Tibial nerve (tissue), 4 donors: ENCODE results near the gene SPRR1A.

ENCODE experiments used
- EP300 ChIP-seq, 2 donors: sonication (generic); formaldehyde crosslinking; IDR thresholded peaks; one replicate each; pipeline ENCODE4 v1.6.1; 2017; ENCODE audit warnings: antibody characterized with exemption in 2 of 2, mild to moderate bottlenecking in 1 of 2
- POLR2A ChIP-seq, 2 donors: fragments of 450-650 bp; IDR thresholded peaks; one replicate each; pipeline ENCODE4 v1.6.1; 2017; ENCODE audit warnings: antibody characterized with exemption in 2 of 2, mild to moderate bottlenecking in 2 of 2, moderate library complexity in 2 of 2
- TF ChIP-seq, protein P1 (sequence below), 5 experiments: fragments of 200-600 bp in 3 of 5; fragments of 450-650 bp in 2 of 5; sonication (generic) in 3 of 5; IDR thresholded peaks; one replicate each; pipeline ENCODE4 v1.5.1; 2016 to 2019; ENCODE audit warnings: antibody characterized with exemption in 5 of 5, mild to moderate bottlenecking in 3 of 5, moderate library complexity in 2 of 5

DNA sequence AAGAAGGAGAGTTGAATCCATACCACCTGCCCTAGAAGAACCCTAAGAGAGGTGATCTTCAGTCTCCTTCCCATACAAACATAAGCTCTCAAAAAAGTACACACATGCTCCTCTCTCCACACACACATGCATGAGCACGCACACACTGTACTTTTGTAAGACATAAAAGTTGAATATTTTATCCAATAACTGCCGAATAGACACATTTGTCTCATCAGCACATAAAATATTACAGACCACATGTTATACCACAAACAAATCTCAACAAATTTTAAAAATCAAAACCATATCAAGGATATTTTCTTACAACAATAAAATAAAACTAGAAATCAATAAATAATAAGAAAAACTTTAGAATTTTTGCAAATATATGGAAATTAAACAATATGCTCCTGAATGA is 2.7 kb downstream of the SPRR1A start:
- TF ChIP-seq POLR2A (IDR thresholded peaks at IDR 0.05) (no peak), EP300 (IDR thresholded peaks at IDR 0.05) (no peak)
- TF ChIP-seq, protein P1, sequence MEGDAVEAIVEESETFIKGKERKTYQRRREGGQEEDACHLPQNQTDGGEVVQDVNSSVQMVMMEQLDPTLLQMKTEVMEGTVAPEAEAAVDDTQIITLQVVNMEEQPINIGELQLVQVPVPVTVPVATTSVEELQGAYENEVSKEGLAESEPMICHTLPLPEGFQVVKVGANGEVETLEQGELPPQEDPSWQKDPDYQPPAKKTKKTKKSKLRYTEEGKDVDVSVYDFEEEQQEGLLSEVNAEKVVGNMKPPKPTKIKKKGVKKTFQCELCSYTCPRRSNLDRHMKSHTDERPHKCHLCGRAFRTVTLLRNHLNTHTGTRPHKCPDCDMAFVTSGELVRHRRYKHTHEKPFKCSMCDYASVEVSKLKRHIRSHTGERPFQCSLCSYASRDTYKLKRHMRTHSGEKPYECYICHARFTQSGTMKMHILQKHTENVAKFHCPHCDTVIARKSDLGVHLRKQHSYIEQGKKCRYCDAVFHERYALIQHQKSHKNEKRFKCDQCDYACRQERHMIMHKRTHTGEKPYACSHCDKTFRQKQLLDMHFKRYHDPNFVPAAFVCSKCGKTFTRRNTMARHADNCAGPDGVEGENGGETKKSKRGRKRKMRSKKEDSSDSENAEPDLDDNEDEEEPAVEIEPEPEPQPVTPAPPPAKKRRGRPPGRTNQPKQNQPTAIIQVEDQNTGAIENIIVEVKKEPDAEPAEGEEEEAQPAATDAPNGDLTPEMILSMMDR (IDR thresholded peaks at IDR 0.05): no peak
